ENCODE measurements around the gene IQCH.

Gene IQCH

DNA sequence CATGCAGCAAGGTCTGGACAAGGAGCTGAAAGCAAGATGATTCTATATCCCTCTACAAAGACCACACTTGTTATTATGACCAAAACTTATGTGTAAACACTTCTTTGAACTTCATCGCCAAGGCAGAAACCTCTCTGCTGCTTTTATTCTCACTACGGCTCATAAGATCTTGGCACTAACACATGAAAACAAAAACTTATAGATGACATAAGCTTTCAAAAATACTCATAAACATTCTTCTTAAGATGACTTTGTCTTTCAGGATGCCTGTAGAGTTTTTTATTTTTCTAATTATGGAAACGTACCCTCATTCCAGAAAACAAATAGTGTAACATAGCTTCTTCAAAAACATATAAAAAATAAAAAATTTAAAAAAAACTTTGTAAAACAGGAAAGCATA, 253.8 kb downstream of the IQCH start:
- DNase-seq: no peak

DNA sequence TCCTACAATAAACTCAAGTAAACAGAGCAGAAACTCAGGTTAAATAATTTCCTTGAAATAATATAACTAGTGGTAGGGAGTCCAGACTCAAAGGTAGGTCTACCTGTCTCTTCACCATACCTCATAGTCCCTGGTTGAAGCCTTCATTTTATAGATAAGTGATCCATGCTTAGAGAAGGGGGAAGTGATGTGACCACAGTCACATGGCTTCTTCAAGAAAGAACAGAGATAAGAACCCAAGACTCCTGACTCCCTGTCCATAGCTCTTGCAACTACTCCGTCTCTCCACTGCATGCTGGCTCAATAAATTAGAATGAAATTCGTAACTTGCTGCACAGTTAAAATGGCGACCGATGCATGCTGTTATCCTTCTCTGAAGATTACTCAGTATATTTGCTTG, 255.3 kb downstream of the IQCH start:
- DNase-seq: no peak

DNA sequence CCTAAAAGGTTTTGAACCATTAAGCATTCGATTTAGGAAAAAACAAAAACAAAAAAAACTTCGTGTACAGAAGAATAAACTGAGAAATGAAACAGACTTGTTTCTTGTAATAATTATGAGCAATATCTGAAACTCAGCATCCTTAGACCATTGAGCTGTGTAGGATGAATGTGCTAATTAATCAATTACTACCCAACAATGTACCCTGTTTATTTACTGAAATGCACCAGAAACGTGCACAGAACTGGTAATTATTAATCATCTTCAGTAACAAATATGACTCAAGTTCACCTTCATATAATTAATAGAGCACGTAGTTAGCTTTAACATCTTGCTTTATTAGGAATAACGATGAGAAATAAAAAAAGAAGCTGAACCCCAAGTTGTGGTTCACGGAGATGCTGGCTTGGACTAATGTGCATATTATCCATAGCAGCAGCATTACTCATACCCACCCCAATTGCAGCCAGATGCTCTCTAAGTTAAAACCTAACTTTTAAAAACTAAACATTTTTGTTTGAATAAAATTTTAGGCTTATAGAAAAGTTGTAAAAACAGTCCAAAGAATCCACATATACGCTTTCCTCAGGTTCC, 256.1 kb downstream of the IQCH start:
- DNase-seq: no peak

DNA sequence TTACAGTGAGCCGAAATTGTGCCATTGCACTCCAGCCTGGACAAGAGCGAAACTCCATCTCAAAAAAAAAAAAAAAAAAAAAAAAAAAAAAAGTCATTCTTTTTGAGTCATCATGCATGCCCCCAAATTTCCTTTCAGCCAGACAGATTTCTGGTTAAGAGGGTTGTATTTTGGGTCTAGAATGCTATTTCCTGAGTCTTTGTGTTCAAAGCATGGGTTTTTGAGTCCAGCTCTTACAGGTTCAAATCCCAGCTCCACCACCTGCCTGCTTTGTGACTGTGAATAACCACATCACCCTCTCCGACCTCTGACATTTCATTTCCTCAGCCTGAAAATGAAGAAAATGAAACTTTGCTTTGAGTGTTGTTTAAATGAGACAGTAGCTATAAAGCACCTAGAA, 257.0 kb downstream of the IQCH start:
- DNase-seq: no peak

DNA sequence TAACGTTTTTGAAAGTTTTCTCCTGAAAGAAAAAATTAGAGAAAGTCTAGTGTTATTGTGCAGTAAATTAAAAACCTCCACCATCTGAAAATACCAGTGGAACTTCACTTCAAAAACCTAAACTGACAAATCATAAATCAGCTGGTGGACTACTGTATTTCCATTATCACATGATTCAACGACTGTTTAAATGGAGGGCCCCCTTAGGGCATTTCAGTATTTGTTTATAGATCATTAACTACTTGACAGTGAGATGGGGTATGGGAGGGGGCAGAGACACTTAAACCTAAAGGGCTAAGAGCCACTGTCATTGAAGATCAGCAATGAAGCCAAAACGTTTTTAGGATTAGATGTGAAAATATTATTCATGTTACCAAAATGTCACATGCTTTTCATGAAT, 257.6 kb downstream of the IQCH start:
- peak; percentile 88 for DNase-seq

DNA sequence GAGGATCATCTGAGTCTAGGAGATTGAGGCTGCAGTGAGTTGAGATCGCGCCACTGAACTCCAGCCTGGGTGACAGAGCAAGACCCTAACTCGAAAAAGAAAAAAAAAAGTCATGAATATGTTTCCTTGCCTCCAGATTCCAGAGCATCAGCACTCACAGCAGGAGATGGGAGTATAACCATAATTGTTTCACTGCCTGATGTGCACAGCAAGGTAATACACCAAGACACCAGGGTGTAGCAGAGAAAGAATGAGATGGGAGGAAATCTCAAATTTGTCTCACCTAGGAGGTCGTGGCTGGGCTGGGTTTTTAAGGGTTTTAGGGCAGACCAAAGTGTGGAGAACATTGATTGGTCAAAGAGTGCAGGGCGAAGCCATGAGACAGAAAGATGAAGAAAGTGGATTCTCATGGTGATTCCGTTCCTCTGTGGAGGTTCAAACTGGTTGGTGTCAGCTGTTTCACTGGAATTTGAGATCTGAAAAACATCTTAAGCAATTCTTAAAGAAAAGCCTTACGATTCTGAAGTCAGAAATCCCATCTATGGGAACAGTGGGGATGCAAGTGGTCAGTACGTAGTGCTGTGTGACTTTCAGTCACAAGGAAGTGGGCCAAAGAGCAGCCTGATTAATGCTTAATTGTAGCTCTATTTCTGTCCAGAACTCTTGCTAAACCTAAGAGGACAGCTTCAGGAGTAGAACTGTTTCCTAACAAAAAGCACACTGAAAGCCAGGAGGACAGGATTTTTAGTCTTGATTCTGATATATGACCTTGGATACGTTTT, 258.5 kb downstream of the IQCH start:
- no peak for DNase-seq

DNA sequence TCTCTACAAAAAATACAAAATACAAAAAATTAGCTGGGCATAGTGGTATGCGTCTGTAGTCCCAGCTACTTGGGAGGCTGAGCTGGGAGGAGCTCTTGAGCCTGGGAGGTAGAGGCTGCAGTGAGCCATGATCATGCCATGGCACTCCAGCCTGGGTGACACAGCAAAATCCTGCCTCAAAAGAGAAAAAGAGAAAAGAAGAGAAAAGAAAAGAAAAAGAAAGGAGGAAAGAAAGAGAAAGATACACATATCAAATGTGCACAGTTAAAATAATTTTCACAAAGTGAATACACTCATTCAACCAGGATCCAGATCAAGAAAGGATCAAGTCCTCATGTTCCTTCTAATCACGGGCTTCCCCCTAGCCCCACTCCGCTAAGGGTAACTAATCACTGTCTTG, 260.5 kb downstream of the IQCH start:
- DNase-seq: no peak

DNA sequence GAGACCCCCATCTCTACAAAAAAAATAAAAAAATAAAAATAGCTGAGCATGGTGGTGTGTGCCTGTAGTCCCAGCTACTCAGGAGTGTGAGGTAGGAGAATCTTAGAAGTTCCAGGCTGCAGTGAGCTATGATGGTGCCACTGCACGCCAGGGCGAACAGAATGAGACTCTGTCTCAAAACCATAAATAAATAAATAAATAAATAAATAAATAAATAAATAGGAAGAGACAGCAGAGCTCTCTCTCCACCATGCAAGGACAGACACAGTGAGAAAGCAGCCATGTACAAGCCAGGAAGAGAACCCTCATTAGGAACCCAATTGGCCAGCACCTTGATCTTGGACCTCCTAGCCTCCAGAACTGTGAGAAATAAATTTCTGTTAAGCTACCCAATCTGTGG, 261.0 kb downstream of the IQCH start:
- no peak for DNase-seq

DNA sequence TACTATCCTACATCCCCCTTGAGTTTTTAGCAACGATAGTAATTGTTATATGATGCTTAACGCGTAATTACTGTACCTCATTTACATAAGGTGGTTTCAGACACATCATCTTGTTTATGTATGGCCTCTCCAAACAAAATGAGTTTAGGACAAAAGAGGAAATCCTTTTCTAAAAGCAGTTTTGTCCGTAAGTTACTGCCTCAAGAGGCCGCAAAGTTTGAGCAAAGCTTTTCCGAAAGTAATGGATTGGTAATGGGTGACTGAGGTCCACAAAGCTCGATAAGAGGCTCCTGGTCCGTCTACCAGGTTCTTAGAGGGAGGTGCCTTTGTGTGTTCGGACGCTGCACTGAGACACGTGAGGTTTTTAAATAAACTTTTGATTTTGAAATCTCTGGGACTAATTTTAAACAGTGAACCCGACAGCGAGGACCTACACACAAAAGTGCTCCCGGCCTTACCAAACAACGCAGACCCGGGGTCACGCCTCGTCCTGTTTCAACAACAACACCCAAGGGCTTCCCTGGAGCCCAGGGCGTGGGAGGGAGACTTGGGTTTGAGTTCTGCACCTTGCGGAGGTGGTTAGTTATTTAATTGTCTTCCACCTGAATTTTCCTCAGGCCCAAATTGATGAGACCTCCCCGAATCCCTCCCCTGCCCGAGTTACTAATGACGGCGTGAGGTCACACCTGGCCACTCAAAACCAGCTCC, 265.9 kb downstream of the IQCH start:
- no peak for DNase-seq

DNA sequence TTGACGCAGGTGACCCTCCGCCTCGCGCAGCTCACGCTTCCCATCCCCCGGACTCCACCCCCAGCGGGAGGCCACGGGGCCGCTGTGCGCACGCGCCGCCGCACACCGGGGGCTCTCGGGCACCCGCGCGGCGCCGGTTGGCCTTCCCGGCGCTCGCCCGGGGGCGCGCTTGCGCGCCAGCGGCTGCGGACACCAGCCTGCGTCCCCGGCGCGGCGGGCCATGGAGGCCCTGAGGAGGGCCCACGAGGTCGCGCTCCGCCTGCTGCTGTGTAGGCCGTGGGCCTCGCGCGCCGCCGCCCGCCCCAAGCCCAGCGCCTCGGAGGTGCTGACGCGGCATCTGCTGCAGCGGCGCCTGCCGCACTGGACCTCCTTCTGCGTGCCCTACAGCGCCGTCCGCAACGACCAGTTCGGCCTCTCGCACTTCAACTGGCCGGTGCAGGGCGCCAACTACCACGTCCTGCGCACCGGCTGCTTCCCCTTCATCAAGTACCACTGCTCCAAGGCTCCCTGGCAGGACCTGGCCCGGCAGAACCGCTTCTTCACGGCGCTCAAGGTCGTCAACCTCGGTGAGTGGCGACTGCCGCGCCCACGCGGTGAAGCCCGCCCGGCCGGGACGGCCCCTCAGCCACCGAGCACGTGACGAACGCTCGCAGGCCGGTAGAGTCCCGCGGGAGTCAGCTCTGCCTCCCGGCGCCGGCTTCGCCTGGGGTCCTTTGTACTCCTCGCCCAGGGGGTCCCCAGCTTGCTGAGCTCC, 266.6 kb downstream of the IQCH start, which contains the start of gene C15orf61:
Gene C15orf61 (plus strand): TSS at position 103 of the 754 bp plus-strand sequence. CDS start 118 bp downstream, at position 221.
- peak; percentile 95 for DNase-seq

DNA sequence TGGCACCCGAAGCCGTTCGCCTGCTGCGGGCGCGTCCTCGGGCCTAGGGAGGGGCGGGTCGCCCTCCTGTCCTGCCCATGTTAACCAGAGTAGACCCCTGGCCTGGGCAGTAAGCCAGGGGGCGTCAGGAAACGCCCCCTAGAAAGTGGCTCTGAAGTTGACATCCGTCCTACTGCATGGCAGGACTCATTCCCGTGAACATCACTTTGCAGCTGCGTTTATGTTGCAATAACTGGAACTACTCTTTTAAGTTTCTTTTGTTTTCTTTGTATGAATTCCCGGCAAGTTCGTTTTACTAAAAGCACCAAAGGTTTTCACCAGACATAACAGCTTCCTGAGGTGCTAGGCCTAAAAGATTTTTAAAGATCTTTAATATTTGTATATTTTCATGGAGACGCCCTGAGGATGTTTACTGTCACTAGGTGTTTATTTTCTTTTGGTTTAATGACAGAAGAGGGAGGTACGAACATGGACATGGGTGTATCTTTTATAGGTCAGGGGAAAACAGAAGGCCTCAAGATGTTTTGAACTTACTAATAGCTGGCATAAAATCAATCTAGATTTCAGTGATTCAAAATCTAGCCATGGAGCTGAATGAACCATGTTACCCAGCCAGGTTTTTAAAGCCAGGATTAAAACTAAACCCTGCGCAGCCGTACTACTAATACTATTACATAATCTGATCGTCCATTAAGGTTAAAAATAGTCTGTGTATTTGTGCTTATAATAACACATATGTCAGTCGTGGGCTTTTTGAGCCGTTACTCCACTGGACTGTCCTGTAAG, 267.4 kb downstream of the IQCH start:
- no peak for DNase-seq

DNA sequence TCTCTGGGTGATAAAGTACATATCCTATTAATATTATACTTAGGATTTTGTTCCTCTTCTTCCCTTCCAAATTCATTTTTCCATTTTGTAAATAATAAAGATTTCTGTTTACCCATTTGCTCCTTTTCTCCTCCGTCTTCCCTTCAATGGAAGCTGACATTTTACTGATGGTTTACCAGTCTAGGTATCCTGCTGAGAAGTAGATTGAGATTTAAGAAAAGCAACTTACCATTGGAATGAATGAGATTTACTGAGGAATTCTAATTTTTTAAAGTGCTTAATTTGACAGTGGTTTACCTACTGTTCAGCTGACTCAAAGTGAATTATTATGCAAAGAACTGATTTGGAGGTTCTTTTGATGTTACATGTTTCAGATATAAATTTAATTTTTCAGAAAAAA, 268.7 kb downstream of the IQCH start:
- DNase-seq: no peak

DNA sequence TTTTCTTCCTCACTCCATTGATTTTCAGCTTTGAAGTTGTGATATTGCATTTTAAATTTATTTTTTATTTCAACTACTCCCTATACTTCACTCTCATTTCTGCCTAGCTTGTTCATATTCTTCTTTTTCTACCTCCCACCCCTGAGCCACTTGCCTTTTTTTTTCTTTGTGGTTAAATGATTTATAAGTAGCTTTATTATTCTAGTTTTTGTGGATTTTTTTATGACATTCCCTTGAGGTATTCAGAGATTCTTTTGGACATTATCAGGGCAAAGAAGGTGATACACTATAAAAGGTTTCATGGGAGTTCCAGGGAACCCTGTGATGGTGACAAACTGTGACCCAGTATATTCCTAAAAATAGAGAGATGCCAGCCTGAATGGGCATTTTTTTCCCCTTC, 269.6 kb downstream of the IQCH start:
- DNase-seq: no peak

DNA sequence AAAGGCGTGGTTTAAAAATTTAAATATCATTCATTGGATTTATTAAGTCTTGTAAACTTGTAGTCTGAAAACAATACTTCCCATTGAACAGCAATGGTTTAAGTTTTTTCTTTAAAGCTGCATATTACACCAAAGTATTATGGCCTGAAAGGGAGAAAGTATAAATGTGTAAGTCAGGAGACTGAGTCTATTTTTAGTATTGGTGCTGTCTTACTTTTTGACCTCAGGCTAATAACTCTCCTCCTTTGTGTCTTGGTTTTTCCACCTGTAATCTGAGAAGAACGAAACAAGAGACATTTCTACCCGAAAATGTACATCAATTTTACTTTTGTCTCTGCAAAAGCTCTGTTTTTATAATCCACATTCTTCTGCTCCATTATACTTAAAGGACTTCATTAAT, 273.9 kb downstream of the IQCH start:
- no peak for DNase-seq

DNA sequence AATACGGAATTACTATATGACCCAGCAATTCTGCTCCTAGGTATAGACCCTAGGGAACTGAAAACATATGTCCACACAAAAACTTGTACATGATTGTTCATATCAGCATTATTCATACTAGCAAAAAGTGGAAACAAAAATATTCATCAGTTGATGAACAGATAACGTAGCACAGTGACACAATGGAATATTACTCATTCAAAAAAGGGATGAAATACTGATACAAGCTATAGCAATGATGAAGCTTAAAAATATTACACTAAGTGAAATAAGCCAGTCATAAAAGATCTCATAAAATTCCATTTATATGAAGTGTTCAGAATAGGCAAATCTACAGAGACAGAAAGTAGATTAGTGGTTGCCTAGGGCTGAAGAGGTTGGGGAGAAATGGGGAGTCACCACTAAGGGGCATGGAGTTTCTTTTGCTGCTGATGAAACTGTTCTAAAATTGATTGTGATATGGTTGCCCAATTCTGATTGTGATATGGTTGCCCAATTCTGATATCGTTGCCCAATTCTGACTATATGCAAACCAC, 276.9 kb downstream of the IQCH start:
- DNase-seq: no peak

DNA sequence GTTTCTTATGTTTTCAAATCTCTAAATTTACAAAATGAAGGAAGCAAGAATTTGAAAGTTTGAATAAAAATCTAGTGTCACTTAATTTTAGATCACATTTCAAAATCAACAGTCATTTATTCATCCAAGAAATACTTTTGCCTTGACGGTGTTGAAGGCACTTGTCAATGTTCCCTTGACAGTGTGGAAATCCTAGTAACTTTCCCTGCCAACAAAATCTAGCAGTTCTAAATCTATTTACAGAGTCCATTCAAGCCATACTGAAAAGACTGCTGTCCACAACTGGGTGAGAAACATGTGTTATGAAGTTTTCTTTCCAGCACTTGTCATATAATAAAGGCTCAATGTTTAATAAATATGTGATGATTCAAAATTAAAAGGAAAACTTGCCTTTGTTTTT, 279.3 kb downstream of the IQCH start:
- no peak for DNase-seq

DNA sequence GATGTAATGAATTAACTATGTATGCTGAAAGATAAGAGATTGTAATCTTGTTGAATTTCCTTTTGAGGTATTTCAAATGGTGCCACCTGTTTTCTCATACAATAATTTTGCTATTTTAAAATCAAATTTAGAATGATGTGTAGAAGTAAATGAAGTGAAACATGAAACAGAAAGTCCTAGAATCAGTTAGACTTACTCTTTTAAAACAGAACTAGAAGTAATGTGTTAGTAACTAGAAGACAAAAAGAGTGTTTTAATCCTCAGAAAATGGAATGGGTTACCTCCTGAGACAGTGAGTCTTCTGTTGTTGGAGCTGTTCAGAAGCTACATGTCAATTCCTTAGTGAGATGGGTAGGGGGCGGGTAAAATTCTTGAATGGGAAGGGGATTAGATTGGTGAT, 279.8 kb downstream of the IQCH start:
- DNase-seq: no peak

DNA sequence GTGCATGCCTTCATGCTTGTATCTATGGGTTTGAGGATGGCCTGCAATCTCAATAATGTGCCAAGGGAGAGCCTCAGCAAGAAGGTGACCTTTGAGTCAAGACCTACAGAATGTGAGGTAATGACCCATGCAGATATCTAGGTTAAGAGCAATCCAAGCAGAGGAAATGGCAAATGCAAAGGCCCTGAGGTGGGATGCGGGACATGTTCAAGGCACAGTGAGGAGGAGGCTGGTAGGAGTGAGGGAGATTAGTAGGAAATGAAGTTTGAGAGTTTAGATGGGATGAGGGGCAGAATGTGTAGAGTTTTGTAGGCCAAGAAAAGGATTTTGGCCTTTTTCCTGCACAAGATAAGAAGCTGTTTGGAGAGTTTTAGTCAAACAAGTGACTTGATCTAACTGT, 283.2 kb downstream of the IQCH start:
- DNase-seq: no peak

DNA sequence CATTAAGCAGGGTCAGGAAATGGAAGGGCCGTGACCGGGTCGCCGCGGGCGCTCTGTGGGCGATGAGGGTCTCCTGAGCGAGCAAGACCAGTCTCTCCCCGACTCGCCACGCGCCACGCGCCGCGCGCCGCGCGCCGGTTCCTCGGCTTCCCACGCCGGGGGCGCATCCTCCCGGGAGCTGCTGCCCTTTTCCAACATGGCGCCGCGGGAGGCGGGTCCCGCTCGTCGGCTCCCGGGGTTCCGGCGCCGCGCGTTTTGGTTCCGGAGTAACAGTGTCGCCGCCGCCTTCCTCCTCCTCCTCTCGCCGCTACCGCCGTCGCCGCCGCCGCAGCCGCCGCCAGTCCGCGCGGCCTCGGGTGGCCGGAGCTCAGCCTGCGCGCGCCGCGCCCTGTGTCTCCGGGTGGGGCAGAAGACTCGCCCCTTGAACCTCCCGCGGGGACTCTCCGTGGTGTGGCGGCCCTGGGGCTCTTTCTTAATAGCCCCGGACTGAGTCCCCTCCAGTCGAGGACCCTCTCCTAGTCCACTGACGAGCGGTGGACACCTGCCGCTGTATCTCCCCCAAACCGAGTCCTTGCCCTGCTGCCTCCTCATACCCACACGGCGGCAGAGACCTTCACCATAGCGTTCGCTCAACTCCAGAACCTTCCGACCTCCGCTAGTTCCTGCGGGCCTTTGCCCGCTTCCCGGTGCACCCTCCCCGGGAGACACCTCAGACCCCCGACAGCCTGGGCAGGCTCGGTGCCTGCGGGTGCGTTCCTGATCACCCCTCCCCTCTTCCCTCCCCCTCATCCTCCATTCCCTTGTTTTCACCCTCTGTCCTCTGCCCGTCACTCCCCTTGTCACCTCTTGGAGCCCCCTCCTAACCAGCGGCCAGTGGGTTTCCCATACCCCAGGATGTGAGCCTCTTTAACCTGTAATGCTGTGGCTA, 288.1 kb downstream of the IQCH start, which contains the start of gene MAP2K5:
Gene MAP2K5 (plus strand): TSS at position 284 of the 928 bp plus-strand sequence. CDS start 633 bp downstream, at position 917.
- peak; percentile 87 for DNase-seq

DNA sequence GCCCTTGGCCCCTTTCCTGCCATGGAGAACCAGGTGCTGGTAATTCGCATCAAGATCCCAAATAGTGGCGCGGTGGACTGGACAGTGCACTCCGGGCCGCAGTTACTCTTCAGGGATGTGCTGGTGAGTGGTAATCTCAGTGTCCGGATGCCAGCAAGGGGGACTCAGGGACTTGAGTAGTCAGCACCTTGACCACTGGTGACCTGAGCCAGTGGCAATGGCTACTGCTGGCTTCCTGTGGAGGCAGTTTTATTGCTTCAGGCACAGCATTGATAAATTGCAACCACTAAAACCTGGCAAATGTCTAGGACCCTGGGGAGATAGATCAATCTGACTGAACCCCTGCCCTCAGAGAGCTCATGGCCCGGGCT, 288.7 kb downstream of the IQCH start:
- no peak for DNase-seq

DNA sequence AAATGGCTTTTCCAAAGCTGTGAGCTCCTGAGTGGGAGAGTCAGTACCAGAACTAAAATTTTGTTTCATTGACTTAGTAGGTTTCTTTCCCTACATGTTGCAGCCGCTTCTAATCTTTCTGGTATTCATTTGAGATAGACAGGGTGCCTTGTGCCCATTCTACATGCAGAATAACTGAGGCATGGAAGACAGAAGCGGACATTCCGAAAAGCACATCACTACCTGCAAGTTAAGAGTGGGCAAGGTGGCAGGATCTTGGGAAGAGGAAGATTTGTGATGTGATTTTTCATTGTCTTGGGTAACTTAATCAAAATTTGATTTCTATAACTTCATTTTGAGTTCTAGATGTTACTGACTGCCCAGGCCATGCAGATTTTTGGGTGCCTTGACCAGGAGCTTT, 289.9 kb downstream of the IQCH start:
- no peak for DNase-seq

All from NCI-H1105 treated with DMSO at 0.1 percent for 48 hours (cell line).